Parathyroid adenoma (tissue), 2 donors: ENCODE data around the gene GALNT15.

Experiments used
- H2AFZ ChIP-seq: fragments of 300-600 bp; sonication (generic); one replicate; pipeline ENCODE4 v1.7.0; 2017; ENCODE audit warnings: antibody characterized with exemption, mild to moderate bottlenecking
- H3K27ac ChIP-seq: fragments of 300-600 bp; sonication (generic); one replicate; pipeline ENCODE4 v1.7.0; 2017
- H3K27me3 ChIP-seq: fragments of 300-600 bp; sonication (generic); one replicate; pipeline ENCODE4 v1.7.0; 2017; ENCODE audit warnings: low read length; ENCODE audit not compliant: control insufficient read depth, insufficient read depth
- H3K36me3 ChIP-seq: fragments of 300-600 bp; sonication (generic); one replicate; pipeline ENCODE4 v1.7.0; 2017; ENCODE audit warnings: low read length; ENCODE audit not compliant: control insufficient read depth, insufficient read depth
- H3K4me1 ChIP-seq: fragments of 300-600 bp; sonication (generic); one replicate; pipeline ENCODE4 v1.7.0; 2017; ENCODE audit warnings: control low read depth
- H3K4me2 ChIP-seq: fragments of 300-600 bp; sonication (generic); one replicate; pipeline ENCODE4 v1.7.0; 2017; ENCODE audit warnings: low read length
- H3K4me3 ChIP-seq: fragments of 300-600 bp; sonication (generic); one replicate; pipeline ENCODE4 v1.7.0; 2017; ENCODE audit warnings: low read depth, low read length
- H3K79me2 ChIP-seq: fragments of 300-600 bp; sonication (generic); one replicate; pipeline ENCODE4 v1.7.0; 2017; ENCODE audit warnings: control low read depth
- H3K9ac ChIP-seq: fragments of 300-600 bp; sonication (generic); one replicate; pipeline ENCODE4 v1.7.0; 2017; ENCODE audit warnings: mild to moderate bottlenecking
- H3K9me3 ChIP-seq: fragments of 300-600 bp; sonication (generic); one replicate; pipeline ENCODE4 v1.7.0; 2017; ENCODE audit warnings: low read length; ENCODE audit not compliant: control insufficient read depth
- TF ChIP-seq, protein P1 (sequence below): fragments of 300-600 bp; sonication (generic); IDR thresholded peaks from one replicate; pipeline ENCODE4 v1.7.0; 2017; ENCODE audit warnings: antibody characterized with exemption, mild to moderate bottlenecking
- donor health status: primary hyperparathyroidism.

GALNT15 gene

GRCh38 chr3:16140116-16140893, 34.2 kb upstream of the GALNT15 start:
- no peaks in the 10 kb centered on the region for H3K4me1 ChIP-seq
- TF ChIP-seq, protein P1, sequence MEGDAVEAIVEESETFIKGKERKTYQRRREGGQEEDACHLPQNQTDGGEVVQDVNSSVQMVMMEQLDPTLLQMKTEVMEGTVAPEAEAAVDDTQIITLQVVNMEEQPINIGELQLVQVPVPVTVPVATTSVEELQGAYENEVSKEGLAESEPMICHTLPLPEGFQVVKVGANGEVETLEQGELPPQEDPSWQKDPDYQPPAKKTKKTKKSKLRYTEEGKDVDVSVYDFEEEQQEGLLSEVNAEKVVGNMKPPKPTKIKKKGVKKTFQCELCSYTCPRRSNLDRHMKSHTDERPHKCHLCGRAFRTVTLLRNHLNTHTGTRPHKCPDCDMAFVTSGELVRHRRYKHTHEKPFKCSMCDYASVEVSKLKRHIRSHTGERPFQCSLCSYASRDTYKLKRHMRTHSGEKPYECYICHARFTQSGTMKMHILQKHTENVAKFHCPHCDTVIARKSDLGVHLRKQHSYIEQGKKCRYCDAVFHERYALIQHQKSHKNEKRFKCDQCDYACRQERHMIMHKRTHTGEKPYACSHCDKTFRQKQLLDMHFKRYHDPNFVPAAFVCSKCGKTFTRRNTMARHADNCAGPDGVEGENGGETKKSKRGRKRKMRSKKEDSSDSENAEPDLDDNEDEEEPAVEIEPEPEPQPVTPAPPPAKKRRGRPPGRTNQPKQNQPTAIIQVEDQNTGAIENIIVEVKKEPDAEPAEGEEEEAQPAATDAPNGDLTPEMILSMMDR = no peak
- no peak overlapping the region for H2AFZ ChIP-seq
- no peaks in the 10 kb centered on the region for H3K9me3 ChIP-seq
- H3K4me3 ChIP-seq = no peak overlapping the region
- no peaks in the 10 kb centered on the region for H3K79me2 ChIP-seq
- H3K27me3 ChIP-seq = no peaks in the 10 kb centered on the region
- no peak overlapping the region for H3K27ac ChIP-seq
- H3K9ac ChIP-seq = no peak overlapping the region
- no peak overlapping the region for H3K4me2 ChIP-seq
- no peaks in the 10 kb centered on the region for H3K36me3 ChIP-seq

DNA sequence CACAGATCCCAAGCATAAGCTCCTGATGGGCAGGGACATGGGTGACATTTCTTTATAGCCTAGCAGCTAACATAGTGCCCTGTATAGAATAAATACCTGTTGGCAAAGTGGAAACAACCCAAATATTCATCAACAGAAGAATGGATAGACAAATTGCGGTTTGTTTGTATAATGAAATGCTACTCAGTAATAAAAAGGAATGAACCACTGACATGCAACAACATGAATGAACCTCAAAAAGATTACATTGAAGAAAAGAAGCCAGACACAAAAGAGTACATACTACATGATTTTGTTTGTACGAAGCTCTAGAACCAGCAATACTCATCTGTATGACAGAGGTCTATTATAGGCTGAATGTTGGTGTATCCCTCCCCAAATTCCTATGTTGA, 33.6 kb upstream of the GALNT15 start:
- Histone ChIP-seq H3K27ac (no peak overlapping the region), H3K9me3 (no peaks in the 10 kb centered on the region), H3K9ac (no peak overlapping the region), H2AFZ (no peak overlapping the region), H3K4me1 (no peaks in the 10 kb centered on the region), H3K4me3 (no peak overlapping the region), H3K4me2 (no peak overlapping the region), H3K27me3 (no peaks in the 10 kb centered on the region), H3K36me3 (no peaks in the 10 kb centered on the region), H3K79me2 (no peaks in the 10 kb centered on the region)
- TF ChIP-seq, protein P1 = no peak

GRCh38 chr3:16142350-16143025, 32.0 kb upstream of the GALNT15 start:
- H3K4me1 ChIP-seq = no peaks in the 10 kb centered on the region
- H3K79me2 ChIP-seq = no peaks in the 10 kb centered on the region
- H3K9me3 ChIP-seq = no peaks in the 10 kb centered on the region
- no peak overlapping the region for H2AFZ ChIP-seq
- no peaks in the 10 kb centered on the region for H3K27me3 ChIP-seq
- H3K36me3 ChIP-seq = no peaks in the 10 kb centered on the region
- H3K9ac ChIP-seq = no peak overlapping the region
- no peak overlapping the region for H3K4me3 ChIP-seq
- no peak overlapping the region for H3K4me2 ChIP-seq
- TF ChIP-seq, protein P1 = no peak
- H3K27ac ChIP-seq = no peak overlapping the region

GRCh38 chr3:16143861-16144447, 30.5 kb upstream of the GALNT15 start:
- no peak overlapping the region for H3K9ac ChIP-seq
- no peak overlapping the region for H3K4me3 ChIP-seq
- H2AFZ ChIP-seq = no peak overlapping the region
- H3K4me1 ChIP-seq = no peaks in the 10 kb centered on the region
- no peaks in the 10 kb centered on the region for H3K9me3 ChIP-seq
- H3K27ac ChIP-seq = no peak overlapping the region
- H3K36me3 ChIP-seq = no peaks in the 10 kb centered on the region
- H3K79me2 ChIP-seq = no peaks in the 10 kb centered on the region
- TF ChIP-seq, protein P1 = no peak
- H3K4me2 ChIP-seq = no peak overlapping the region
- no peaks in the 10 kb centered on the region for H3K27me3 ChIP-seq
